Ascending aorta (tissue), 2 donors: Measurements from ENCODE around the gene TOLLIP. TPM values are rescaled to one million over a fixed set of nuclear protein-coding genes. Genes with fewer than 3 reads are reported as not detected.

ENCODE experiments used
- DNase-seq, 2 donors: peaks; one replicate each; pipeline ENCODE4 v3.0.0-alpha.2; 2019; ENCODE audit warnings: low spot score in 2 of 2
- H3K27ac ChIP-seq, 2 donors: fragments of 200-600 bp; sonication (generic); one replicate each; pipeline ENCODE4 v1.5.1; 2016 to 2017; ENCODE audit warnings: mild to moderate bottlenecking in 1 of 2
- H3K27me3 ChIP-seq: fragments of 200-600 bp; sonication (generic); one replicate; pipeline ENCODE4 v1.5.1; 2017
- H3K36me3 ChIP-seq, 2 donors: fragments of 200-600 bp; sonication (generic); one replicate each; pipeline ENCODE4 v1.5.1; 2016
- H3K4me1 ChIP-seq, 2 donors: fragments of 200-600 bp; sonication (generic); one replicate each; pipeline ENCODE4 v1.5.1; 2016 to 2017; ENCODE audit warnings: mild to moderate bottlenecking in 1 of 2
- H3K4me3 ChIP-seq, 2 donors: fragments of 200-600 bp; sonication (generic); one replicate each; pipeline ENCODE4 v1.5.1; 2016 to 2017; ENCODE audit warnings: mild to moderate bottlenecking in 1 of 2
- H3K9me3 ChIP-seq, 2 donors: fragments of 200-600 bp; sonication (generic); one replicate each; pipeline ENCODE4 v1.5.1; 2016
- intact Hi-C: fragments of 100-400 bp; cut with DNase I; formaldehyde crosslinking; loops from one replicate; pipeline ENCODE4 v1.15.1; 2023
- total RNA-seq: library from RNA; depleted of rRNA; stranded (reverse); fragments of >200 nt; gene quantifications from one replicate; pipeline ENCODE4 v1.1.0, GENCODE V29; 2016
- TF ChIP-seq, protein P1 (sequence below), 3 experiments: fragments of 200-600 bp in 2 of 3; fragments of 450-650 bp in 1 of 3; sonication (generic) in 2 of 3; IDR thresholded peaks; one replicate each; pipeline ENCODE4 v1.5.1; 2016 to 2019; ENCODE audit warnings: antibody characterized with exemption in 3 of 3, mild to moderate bottlenecking in 1 of 3, moderate library complexity in 1 of 3

Gene TOLLIP
- total RNA-seq, 1 donor from 2014 or later, result 63.0 TPM

DNA sequence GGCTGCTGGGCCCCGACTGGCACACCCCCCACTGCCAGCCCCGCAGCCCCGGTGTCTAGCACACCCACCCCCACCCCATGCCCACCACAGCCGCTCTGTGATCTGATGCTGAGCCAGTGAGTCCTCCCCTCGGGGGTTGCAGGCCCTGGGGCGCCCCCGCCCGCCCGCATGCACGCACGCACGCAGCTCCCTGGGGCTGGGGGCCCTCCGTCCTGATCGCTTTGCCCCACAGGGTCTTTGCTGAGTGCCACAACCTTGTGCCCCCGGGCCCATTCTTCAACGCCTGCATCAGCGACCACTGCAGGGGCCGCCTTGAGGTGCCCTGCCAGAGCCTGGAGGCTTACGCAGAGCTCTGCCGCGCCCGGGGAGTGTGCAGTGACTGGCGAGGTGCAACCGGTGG, 54.3 kb downstream of the TOLLIP start:
- TF ChIP-seq, protein P1, sequence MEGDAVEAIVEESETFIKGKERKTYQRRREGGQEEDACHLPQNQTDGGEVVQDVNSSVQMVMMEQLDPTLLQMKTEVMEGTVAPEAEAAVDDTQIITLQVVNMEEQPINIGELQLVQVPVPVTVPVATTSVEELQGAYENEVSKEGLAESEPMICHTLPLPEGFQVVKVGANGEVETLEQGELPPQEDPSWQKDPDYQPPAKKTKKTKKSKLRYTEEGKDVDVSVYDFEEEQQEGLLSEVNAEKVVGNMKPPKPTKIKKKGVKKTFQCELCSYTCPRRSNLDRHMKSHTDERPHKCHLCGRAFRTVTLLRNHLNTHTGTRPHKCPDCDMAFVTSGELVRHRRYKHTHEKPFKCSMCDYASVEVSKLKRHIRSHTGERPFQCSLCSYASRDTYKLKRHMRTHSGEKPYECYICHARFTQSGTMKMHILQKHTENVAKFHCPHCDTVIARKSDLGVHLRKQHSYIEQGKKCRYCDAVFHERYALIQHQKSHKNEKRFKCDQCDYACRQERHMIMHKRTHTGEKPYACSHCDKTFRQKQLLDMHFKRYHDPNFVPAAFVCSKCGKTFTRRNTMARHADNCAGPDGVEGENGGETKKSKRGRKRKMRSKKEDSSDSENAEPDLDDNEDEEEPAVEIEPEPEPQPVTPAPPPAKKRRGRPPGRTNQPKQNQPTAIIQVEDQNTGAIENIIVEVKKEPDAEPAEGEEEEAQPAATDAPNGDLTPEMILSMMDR (IDR thresholded peaks at IDR 0.05), result no peak
- no peaks in the 10 kb centered on the region for H3K36me3 ChIP-seq

GRCh38 chr11:1254733-1255132, 54.7 kb downstream of the TOLLIP start:
- Histone ChIP-seq H3K36me3 (no peaks in the 10 kb centered on the region), H3K4me3 (no peak overlapping the region), H3K27me3 (no peaks in the 10 kb centered on the region), H3K4me1 (no peaks in the 10 kb centered on the region), H3K9me3 (no peaks in the 10 kb centered on the region), H3K27ac (no peak overlapping the region)
- TF ChIP-seq, protein P1 (IDR thresholded peaks at IDR 0.05), result no peak
- DNase-seq, result no peak
- intact Hi-C loops, result no loop called here

More for the DNA sequence above, 54.3 kb downstream of the TOLLIP start:
- intact Hi-C loops, result no loop called here
- no peak for DNase-seq
- Histone ChIP-seq H3K4me1 (no peaks in the 10 kb centered on the region), H3K27me3 (no peaks in the 10 kb centered on the region), H3K9me3 (no peaks in the 10 kb centered on the region), H3K27ac (no peak overlapping the region), H3K4me3 (no peak overlapping the region)

- Histone ChIP-seq H3K27me3 (no peaks in the 10 kb centered on the region), H3K36me3 (no peaks in the 10 kb centered on the region), H3K4me1 (no peaks in the 10 kb centered on the region), H3K9me3 (no peaks in the 10 kb centered on the region), H3K4me3 (no peak overlapping the region), H3K27ac (no peak overlapping the region)
- no peak for DNase-seq
- TF ChIP-seq, protein P1 (IDR thresholded peaks at IDR 0.05), result no peak
- intact Hi-C loops, result no loop called here
These were observed 55.3 kb downstream of the TOLLIP start for GRCh38 chr11:1254086-1254648.

- DNase-seq, result no peak
- no peaks in the 10 kb centered on the region for H3K27me3 ChIP-seq
- H3K9me3 ChIP-seq, result no peaks in the 10 kb centered on the region
- H3K27ac ChIP-seq, result no peak overlapping the region
- no peaks in the 10 kb centered on the region for H3K36me3 ChIP-seq
- intact Hi-C loops, result no loop called here
- H3K4me3 ChIP-seq, result no peak overlapping the region
- H3K4me1 ChIP-seq, result no peaks in the 10 kb centered on the region
- TF ChIP-seq, protein P1 (IDR thresholded peaks at IDR 0.05), result no peak
These were observed 56.3 kb downstream of the TOLLIP start for GRCh38 chr11:1253103-1253485.

- H3K4me3 ChIP-seq, result no peak overlapping the region
- TF ChIP-seq, protein P1 (IDR thresholded peaks at IDR 0.05), result no peak
- no peaks in the 10 kb centered on the region for H3K36me3 ChIP-seq
- no peak overlapping the region for H3K27ac ChIP-seq
- no peaks in the 10 kb centered on the region for H3K4me1 ChIP-seq
- no peak for DNase-seq
- no peaks in the 10 kb centered on the region for H3K9me3 ChIP-seq
- intact Hi-C loops, result no loop called here
- H3K27me3 ChIP-seq, result no peaks in the 10 kb centered on the region
These were observed 56.9 kb downstream of the TOLLIP start for GRCh38 chr11:1252371-1253102.
